ENCODE results near the gene BMPR1A. TPM values are rescaled to one million over a fixed set of nuclear protein-coding genes. Genes with fewer than 3 reads are reported as not detected.

BMPR1A gene
- total and polyA plus RNA-seq, 2 of the 13 experiments (the other 11 are each of a cell fraction or from before 2014, with no cell fraction given), result 17.8 to 44.2 TPM

GRCh38 chr10:86755740-86756510, 494 bp upstream of the BMPR1A start (continued):
- TF ChIP-seq, protein P1, sequence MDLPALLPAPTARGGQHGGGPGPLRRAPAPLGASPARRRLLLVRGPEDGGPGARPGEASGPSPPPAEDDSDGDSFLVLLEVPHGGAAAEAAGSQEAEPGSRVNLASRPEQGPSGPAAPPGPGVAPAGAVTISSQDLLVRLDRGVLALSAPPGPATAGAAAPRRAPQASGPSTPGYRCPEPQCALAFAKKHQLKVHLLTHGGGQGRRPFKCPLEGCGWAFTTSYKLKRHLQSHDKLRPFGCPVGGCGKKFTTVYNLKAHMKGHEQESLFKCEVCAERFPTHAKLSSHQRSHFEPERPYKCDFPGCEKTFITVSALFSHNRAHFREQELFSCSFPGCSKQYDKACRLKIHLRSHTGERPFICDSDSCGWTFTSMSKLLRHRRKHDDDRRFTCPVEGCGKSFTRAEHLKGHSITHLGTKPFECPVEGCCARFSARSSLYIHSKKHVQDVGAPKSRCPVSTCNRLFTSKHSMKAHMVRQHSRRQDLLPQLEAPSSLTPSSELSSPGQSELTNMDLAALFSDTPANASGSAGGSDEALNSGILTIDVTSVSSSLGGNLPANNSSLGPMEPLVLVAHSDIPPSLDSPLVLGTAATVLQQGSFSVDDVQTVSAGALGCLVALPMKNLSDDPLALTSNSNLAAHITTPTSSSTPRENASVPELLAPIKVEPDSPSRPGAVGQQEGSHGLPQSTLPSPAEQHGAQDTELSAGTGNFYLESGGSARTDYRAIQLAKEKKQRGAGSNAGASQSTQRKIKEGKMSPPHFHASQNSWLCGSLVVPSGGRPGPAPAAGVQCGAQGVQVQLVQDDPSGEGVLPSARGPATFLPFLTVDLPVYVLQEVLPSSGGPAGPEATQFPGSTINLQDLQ (CRISPR knock-in tag; IDR thresholded peaks at IDR 0.05), result 0 out of 2 replicates have a peak, but pooled peaks have one; percentile 46
- peak; percentile 13; the same call in 1 of the 2 replicates for TF ChIP-seq IRF2 (CRISPR knock-in tag; IDR thresholded peaks at IDR 0.05)
- TF ChIP-seq KLF12 (CRISPR knock-in tag; IDR thresholded peaks at IDR 0.05; ENCODE audit: borderline replicate concordance), result 0 out of 2 replicates have a peak, but pooled peaks have one; percentile 21
- no peak for TF ChIP-seq ZNF232 (CRISPR knock-in tag; IDR thresholded peaks at IDR 0.05; ENCODE audit: borderline replicate concordance)
- no peak for TF ChIP-seq ZHX2 (IDR thresholded peaks at IDR 0.05; ENCODE audit: low read depth)
- TF ChIP-seq ZHX2 (CRISPR knock-in tag; IDR thresholded peaks at IDR 0.05; ENCODE audit: borderline replicate concordance), result no peak
- 0 out of 2 replicates have a peak, but pooled peaks have one; percentile 20 for TF ChIP-seq HMG20B (CRISPR knock-in tag; conservative IDR thresholded peaks at IDR 0.05)
- peak; percentile 69 for TF ChIP-seq ZNF883 (CRISPR knock-in tag; IDR thresholded peaks at IDR 0.05; ENCODE audit: not compliant biosample characterization)
- TF ChIP-seq ZSCAN9 (CRISPR knock-in tag; IDR thresholded peaks at IDR 0.05; ENCODE audit: borderline replicate concordance), result 0 out of 2 replicates have a peak, but pooled peaks have one; percentile 21
- TF ChIP-seq ZBTB42 (CRISPR knock-in tag; IDR thresholded peaks at IDR 0.05), result 0 out of 2 replicates have a peak, but pooled peaks have one; percentile 51
- TF ChIP-seq MTA1 (CRISPR knock-in tag; IDR thresholded peaks at IDR 0.05; ENCODE audit: borderline replicate concordance), result peak; percentile 69; the same call in 1 of the 2 replicates
- TF ChIP-seq, protein P2, sequence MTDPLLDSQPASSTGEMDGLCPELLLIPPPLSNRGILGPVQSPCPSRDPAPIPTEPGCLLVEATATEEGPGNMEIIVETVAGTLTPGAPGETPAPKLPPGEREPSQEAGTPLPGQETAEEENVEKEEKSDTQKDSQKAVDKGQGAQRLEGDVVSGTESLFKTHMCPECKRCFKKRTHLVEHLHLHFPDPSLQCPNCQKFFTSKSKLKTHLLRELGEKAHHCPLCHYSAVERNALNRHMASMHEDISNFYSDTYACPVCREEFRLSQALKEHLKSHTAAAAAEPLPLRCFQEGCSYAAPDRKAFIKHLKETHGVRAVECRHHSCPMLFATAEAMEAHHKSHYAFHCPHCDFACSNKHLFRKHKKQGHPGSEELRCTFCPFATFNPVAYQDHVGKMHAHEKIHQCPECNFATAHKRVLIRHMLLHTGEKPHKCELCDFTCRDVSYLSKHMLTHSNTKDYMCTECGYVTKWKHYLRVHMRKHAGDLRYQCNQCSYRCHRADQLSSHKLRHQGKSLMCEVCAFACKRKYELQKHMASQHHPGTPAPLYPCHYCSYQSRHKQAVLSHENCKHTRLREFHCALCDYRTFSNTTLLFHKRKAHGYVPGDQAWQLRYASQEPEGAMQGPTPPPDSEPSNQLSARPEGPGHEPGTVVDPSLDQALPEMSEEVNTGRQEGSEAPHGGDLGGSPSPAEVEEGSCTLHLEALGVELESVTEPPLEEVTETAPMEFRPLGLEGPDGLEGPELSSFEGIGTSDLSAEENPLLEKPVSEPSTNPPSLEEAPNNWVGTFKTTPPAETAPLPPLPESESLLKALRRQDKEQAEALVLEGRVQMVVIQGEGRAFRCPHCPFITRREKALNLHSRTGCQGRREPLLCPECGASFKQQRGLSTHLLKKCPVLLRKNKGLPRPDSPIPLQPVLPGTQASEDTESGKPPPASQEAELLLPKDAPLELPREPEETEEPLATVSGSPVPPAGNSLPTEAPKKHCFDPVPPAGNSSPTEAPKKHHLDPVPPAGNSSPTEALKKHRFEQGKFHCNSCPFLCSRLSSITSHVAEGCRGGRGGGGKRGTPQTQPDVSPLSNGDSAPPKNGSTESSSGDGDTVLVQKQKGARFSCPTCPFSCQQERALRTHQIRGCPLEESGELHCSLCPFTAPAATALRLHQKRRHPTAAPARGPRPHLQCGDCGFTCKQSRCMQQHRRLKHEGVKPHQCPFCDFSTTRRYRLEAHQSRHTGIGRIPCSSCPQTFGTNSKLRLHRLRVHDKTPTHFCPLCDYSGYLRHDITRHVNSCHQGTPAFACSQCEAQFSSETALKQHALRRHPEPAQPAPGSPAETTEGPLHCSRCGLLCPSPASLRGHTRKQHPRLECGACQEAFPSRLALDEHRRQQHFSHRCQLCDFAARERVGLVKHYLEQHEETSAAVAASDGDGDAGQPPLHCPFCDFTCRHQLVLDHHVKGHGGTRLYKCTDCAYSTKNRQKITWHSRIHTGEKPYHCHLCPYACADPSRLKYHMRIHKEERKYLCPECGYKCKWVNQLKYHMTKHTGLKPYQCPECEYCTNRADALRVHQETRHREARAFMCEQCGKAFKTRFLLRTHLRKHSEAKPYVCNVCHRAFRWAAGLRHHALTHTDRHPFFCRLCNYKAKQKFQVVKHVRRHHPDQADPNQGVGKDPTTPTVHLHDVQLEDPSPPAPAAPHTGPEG (CRISPR knock-in tag; IDR thresholded peaks at IDR 0.05), result peak; percentile 94
- no peak for TF ChIP-seq ZBTB1 (CRISPR knock-in tag; IDR thresholded peaks at IDR 0.05; ENCODE audit: borderline replicate concordance)
- peak; percentile 69 for TF ChIP-seq AGO2 (optimal IDR thresholded peaks at IDR 0.05; ENCODE audit: low read depth, low read length)

Measured in HepG2 (cell line).